GM18499 (cell line): ENCODE measurements around the gene CIROP.

Experiments
- ATAC-seq: cut with Tn5 transposase; IDR thresholded peaks from one replicate; pipeline ENCODE4 v1.9.1; 2021; ENCODE audit warnings: moderate number of reproducible peaks; ENCODE audit not compliant: insufficient read depth, unreplicated experiment

Gene CIROP

DNA sequence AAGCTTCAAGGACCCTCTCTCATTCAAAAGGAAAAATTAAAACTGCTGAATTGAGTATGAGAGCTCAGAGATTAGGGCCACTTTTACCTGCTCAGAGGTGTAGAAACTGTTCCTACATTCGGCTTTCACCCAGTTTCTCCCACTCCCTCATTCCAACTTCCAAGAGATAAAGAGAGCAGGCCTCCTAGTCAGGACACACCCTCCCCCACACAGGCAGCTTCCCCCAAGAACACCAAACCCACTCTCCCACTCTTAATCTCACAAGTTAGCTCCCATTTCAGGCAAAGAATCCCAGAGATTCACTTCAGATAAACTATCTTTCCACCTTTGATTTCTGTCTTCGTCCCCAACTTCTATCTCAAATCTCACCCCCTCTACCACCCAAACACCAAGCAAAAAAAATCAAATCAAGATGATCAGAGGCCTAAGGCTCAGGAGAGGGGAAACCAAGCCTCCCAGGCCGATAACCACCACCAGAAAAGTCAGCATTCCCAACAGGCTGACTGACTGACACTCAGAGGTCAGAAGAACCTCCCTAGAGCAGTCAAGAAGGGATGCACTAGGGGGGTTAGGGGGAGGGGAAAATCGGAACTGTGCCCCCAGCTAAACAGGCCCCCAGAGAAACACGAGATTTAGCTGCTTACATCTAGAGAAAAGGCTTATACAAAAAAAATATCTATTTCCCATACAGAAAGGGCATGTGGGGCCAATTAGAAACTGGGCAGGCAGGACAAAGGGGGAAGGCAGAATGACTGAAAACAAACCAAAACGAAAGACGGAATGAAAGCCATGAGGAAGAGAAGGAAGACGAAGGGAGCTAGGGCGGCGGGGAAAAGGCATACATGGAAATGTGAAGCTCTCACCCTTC lies 34.3 kb downstream of the CIROP start:
- no peak for ATAC-seq

DNA sequence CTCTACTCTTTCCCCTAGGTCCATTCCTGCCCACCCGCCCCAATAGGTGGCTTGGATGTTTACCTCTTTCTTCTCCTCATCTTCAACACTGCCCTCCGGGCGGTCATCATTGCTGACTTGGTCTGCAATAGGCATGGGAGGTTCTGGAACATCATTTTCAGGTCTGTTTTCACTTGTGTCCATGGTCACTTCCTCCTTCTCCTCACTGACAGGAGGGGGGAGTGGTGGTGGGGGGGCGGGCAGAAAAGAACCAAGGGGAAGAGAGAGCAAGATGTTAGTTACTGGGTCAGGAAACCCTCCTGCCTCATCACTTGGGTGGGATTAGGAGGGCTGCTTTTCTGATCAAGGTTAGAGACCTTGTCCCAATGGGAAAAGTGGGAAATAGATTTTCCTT lies 35.4 kb downstream of the CIROP start:
- no peak for ATAC-seq

DNA sequence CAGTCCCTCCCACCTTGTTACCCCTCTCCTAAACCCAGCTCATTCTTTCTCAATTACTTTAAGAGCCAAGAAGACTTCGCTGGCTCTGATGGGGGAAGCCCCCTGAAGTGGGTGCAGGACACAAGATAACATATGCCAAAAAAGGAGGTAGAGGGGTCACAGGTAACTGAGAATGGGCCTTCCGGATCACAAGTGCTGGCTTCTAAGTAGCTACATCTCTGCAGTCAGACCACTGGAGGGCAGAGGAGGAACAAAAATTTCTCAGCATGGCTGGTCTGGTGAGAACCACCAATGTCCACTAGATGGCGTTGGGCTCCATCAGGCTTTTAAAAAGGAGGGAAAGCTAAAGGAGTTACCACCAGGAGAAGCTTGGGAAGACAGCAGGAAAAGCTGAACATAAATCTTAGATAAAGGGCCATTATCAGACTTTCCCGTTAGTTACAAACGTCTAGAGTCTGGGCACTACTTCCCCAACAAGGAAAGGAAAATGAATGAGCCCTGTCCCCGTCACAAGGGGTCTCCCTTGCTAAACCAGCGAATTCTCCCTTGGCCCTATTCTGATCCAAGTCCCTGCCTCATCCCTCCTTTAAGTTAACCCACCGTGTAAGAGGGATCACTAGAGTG lies 35.9 kb downstream of the CIROP start:
- peak; percentile 42 for ATAC-seq

DNA sequence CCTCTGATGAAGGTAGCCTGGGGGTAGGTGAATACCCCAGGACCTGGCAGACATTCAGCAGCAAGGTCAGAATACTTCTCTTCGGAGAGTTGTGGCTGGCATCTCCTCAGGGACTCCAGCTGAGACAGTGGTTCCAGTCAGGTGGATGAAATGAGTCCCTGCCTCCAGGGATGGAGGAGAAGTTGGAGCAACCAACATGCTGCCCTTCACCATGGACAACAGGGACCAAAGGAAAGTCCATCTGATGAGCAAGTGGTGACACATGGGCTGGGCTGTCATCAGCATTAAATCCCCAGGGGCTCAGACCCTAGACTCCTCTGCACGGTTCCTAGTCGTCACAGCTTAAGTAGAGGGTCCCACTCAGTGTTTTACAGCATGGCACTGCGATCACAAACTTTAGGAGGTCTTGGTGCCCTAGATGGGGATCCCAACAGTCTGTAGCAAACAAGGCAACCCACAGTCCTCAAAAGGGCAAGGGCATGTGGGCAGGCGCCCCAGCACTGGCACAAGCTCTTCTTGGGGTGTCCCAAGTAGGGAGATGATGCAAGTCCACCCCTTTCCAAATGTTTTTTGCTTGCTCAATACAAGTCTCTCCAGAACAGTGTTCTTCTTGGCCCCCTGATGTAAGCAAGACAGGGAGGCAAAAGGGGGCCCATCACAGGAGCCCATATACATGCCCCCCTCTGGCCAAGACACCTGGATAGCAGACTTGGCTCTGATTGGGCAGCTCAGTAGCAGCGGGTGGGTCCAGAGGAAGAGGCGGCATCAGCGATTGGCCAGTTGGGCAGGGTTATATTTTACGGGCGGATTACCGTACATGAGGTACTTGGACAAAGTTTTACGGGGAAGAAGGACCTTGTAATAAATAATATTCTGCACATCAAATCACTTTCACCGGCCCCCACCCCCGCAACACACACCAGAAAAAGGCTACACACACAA lies 36.7 kb downstream of the CIROP start:
- ATAC-seq = no peak

DNA sequence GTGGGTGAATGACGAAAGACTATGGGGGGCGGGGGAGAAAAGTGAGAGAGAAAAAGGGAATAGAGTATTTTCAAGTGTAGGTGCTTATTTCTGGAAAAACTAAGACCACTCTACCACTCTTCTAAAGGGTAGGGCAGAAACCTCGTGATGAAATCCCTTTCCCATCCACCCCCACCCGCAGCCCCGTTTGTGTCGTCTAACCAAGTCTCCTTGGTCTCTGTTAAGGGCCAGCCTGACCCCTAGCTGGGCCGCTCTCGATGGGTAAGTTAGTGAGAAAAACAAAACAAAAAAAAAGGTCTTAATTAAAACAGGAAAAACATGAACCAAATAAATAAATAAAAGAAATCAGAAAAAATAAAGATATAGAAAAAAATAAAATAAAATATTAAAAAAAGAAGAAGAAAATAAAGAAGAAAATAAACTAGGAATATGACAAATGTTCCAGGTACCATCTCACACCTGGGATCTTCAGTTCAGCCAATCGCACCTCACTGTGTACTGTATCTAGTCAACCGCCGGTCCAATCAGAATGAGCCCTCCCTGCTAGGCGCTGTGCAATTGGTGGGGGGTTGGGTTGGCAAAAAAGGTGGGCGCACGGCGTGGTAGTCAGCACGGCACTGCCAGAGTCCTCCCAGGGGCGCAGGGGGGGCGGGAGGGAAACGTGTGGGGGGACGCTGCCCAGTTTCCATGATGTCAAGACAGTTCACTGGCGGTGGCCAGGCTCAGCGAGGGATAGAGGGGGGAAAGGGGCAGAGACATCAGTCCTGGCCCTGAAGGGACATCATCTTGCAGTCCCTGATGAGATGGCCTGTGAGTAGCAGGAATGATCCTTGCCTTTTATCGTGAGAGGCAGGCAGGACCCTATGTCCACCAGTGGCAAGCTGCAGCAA lies 37.7 kb downstream of the CIROP start:
- ATAC-seq = no peak

DNA sequence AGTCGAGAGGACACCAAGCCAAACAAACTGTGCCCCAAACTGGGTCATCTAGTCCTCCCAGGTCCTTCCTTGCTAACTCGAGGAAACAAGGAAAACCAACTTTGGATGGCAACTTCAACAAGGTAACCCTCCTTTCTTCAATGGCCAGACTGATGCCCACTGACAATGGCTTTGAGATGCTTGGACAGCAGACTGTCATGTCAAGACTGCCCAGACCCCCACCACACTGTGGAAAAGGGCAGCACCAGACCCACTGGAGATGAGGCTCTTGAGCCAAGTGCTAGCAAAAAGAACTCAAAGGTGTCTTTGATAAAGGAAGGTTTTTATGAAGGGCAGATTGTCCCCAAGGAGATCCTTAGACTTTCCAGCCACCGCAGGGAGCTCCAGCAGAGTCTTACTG lies 38.4 kb downstream of the CIROP start:
- no peak for ATAC-seq

DNA sequence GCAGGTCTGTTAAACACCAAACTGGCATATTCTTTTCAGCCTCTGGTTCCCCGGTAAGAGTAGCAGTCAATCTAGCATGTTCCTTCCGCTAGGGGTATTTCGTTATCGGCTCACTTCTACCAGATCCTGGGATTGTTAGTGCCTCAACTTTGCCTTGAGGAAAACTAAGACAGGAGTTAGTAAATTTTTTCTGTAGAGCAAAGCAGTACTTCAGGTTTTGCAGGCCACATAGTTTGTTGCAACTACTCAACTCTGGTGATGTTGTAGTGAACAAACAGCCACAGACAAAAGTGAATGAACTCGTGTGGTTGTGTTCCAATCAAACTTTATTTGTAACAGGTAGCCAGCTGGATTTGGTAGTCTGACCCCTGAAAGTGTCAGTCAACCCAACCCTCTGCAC lies 41.2 kb downstream of the CIROP start:
- no peak for ATAC-seq

DNA sequence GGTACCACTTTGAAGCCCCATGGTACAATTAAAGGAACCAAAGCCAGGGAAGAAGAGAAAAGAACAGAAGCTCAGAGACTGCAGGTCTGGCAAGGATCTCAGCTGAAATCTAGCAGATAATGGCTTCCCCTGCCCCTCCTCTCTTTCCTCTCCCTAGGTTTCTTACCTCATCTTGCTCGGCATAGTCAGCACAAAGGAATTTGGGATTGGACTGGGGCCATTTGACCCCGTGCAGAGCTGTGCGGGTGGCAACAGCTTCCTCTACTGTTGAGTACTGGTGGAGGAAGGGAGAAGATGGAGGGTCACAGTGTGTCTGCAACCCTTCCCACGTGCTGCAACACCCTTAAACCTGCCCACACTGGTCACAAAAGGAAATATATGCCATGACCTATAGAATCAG lies 42.8 kb downstream of the CIROP start:
- no peak for ATAC-seq

DNA sequence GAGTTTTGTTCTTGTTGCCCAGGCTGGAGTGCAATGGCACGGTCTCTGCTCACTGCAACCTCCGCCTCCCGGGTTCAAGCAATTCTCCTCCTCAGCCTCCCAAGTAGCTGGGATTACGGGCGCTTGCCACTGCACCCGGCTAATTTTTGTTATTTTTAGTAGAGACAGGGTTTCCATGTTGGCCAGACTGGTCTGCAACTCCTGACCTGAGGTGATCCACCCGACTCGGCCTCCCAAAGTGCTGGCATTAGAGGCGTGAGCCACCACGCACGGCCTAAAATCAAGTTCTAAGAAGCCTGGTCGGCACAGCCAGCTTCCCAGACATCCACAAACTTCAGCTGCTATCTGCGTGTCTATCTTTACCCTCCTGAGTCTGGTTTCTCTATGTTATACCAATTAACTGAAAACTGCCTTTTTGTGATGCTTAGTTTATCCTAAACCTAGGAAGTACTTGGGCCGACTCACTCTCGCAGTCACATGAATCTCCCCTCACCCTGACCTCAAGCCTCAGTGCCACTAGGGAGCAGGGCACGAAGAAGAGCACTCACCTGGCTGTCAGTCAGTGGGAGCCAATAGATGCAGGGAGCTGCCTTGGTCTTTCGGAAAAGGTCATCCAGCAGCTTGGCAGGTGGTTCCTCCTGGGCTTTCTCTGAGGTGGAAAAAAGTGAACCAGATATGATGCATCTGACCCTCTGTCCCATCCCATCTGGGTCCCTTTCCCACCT lies 44.1 kb downstream of the CIROP start:
- ATAC-seq = no peak

DNA sequence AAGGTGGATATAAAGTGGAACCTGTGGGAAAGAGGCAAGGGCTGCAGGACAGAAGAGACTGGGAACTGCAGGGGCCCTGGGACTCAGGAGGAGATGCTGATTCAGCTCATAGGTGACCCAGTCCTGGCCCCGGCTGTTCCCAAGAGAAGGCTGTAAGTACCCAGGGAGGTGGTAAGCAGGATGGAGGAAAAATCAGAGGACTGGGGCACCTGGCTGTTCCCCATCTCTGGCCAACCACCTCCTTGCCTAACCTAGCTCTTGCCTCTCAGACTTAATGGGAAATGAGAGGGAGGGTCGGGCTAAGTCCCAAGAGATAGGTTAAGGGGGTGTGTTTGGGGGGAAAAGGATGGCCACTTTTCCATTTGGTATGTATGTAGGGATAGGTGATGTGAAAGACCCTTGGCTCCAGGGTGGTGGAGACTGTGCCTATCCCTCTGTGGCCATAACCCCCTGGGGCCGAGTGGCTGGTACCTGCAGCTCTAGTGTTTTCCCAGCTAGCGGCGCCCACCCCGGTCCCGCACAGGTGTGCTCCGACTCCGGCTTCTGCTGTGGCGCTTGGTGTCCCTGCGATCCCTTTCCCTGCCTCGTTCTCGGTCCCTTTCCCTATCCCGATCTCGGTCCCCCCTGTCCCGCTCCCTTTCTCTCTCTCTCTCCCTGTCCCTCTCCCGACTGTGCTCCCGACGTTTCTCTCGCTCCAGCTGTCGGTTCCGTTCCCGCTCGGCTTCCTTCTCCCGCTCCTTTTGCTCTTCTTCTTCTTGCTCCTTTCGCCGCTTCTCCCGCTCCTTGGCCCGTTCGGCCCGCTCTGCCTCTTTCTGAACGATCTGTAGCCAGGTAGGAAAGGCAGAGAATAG lies 45.9 kb downstream of the CIROP start:
- no peak for ATAC-seq

DNA sequence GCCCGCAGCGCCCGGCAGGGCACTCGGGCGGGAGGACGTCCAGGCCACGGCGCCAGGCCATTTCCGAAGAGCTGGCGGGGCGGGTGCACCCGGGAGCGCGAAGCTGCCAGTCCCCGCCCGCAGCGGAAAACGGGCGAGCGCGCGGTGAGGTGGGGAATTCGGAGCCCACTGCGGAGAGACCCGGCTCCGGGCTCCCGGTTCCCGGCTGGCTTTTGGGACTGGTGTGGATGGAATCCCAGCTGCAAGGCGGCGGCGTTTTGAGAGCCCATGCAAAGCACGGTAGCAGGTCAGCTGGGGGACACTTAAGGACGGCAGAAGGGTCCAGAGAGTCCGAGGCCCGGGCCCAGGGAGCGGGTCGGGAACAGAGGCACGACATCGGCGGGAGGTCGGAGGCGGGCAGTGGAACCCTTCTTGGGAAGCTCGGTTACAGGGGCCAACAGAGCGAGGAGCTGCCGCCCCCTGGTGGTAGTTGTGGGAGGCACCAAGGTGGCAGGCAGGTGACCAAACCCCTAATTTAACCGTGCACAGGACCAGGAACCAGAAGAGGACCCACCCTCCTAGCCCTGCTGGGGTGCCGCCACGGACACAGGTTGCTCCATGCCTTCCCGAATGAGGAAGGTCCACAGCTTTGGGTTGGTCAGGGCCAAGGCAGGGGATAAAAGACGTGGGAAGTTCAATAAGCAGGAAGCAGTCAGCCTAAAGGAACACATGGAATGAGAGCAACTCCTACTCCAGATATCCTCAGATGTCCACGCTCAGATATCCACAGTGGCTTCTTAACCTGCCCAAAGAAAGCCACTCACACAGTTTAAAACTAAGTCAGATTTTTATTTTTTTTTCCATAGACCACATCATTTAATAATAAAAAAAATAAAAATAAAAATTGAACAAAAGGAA lies 46.8 kb downstream of the CIROP start:
- no peak for ATAC-seq

DNA sequence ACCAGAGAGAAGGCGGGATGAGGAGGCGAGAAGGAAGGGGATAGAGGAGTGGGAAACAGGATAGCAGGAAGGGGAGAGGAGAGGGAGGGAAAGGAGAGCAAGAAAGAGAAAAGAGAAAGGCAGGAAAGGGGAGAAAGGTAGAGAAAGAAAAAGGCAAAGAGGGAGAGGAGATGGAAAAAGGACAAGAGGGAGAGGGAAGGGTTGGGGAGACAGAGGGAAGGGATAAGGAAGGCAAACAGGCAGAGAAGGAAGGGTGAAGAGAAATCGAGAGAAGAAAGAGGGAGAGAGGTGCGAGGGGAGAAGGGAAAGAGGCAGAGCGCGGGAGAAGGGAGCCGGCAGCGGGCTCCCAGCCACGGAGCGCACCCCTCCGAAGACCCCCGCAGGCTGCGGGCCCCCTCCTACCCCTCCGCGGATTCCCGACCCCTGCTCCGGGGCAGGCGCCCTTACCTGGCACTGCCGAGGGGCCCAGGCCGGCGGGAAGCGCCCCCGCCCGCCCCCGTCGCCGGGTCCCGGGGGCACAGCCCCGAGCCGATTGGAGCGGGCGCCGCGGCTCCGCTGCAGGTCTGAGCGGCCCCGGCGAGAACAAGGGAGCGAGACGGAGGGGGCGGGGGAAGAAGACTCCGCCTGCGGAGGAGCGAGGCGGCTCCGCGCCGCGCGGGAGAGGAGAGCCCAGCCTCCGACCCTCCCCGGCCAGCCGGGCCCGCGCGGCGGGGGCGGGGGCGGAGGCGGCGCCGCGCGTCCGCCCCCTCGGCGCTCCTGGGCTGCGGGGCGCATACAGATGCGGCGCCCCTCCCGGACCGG lies 47.6 kb downstream of the CIROP start, which contains the start of gene CDH24:
TSS of gene CDH24 (minus strand) at position 565 of the 801 bp plus-strand sequence. CDS start 1,787 bp downstream, outside the sequence.
- ATAC-seq = no peak

DNA sequence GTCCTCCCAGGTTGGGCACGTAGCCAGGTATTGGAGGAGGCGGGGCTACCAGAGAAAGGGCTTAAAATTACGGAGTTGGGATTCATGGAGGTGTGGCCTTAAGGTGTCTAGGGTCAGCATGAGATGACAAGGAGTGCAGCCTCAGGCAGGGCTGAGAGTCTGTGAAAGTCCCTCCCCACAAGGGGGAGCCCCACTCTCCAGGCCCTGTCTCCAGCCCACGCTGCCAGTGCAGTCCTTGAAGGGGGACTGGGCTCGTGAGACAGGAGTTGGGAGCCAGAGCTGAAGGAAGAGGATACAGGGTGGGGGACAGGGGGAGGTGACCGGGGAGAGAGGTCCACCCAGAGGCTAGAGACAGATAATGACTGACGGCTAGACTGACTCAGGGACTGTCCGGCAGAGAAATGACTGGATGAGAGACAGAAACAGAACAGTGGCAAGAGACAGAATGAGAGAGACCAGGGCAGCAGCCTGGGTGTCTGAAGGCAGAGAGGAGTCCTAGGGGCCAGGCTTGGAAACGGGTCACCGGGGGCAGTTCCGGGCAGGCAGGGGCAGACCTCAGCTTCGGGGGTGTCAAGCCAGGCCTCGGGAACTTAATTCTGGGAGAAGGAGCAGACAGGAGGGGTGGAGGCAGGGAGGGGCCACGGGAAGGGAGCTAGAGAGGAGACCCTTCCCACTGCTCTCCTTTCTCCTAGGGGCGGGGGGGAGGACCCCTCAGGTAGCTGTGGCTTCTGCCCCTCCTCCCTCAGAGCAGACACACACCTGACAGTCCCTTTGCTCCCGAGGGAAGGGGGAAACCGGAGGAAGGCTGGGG lies 48.4 kb downstream of the CIROP start:
- peak; percentile 41 for ATAC-seq

DNA sequence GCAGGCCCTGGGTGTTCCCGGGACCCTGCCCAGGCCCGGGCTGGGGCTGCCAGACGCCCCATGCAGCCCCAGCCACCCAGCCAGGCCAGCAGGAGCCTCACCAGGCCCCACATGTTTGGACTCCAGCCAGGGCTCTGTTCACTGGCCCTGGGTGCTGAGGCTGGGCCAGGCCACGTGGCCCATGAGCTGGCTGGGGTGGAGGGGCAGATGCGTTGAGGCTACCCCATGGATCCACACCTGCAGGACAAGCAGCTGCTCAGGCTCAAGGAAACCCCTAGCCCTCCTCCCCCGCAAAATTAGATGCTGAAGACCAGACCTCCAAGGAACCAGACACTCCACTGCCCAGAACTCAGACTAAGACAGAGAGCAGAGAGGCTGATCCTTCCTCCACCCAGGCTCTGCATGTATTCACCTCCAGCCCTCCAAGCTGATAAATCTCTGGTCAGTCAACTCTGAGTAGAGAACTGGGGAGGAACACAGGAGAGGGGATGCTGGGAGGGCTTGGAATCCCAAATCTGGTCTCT lies 49.1 kb downstream of the CIROP start:
- ATAC-seq = no peak

DNA sequence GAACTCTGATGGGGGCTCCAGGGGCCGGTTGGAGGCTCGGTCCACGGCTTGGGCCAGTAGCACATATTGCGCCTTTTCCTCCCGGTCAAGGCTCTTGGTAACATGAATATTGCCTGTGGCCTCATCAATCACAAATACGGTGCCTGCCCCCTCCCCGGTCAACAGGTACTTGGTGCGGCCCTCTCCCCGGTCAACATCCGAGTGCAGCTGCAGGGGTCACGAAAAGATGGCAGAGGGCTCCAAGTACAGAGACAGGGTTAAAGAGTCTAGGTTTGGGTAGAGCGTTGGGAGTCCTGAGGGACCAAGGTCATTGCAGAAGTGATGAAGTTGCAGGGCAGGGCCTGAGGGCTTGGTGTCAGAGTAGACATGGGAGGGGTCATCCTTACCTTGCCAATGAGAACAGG lies 49.6 kb downstream of the CIROP start:
- ATAC-seq = no peak
